GM12874 (cell line): ENCODE measurements around the gene RNU6-9.

Source experiments
- CTCF ChIP-seq: IDR thresholded peaks from 2 replicates; pipeline ENCODE4 v1.5.1; 2011; ENCODE audit warnings: low read depth, mild to moderate bottlenecking, control low read depth, low read length, moderate library complexity; ENCODE audit not compliant: insufficient read depth

Gene RNU6-9

GRCh38 chr19:926589-927350 is 33.5 kb downstream of the RNU6-9 start:
- TF ChIP-seq CTCF, result no peak

DNA sequence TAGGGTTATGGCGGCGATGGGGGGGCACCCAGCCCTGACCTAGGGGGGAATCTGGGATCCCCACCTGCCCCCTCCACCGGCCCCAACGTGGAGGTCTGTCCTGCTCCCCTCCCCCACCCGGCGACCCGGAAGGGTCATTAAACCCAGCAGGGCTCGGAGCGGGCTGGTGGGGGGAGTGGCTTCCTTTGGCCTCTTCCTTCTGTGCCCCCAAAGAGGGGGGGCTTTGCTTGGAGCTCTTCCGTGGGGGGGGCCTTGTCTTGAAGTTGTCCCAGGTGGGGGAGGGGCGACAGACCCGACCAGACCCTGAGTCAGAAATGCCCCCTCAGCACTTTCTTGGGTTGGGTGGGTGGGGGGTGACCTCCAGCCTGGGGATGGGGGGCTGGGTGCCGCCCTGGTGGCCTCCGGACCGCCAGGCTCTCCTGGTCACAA is 34.1 kb downstream of the RNU6-9 start:
- TF ChIP-seq CTCF, result no peak

DNA sequence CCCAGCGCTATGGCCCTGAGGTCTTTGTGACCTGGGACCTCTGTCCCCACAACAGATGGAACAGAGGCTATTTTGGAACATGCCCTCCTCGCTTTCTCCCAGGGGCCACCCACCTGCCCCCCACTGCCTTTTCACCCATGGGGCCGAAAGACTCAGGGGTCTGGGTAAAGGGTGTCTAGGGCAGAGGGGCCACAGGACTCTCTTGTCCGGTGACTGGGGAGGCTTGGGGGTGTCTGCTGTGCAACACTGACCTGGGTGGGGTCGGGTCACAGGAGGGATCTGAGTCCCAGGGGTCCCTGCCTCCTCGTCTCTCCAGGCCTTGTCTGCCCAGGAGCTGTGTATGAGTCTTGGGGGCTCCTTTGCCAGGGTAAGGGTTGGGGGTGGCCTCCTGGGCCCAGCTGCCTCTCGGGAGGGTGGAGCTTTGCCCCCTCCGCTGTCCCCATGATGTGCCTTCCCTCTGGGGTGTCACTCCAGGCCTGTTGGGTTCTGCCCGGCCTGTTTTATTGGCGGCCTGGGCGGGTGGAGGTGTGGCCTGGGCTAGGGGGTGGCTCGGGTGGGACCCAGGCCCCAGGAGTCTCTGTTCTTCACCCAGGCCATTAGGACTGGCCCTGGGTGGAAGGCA is 34.6 kb downstream of the RNU6-9 start:
- TF ChIP-seq CTCF, result no peak

- no peak for TF ChIP-seq CTCF
These were observed 35.4 kb downstream of the RNU6-9 start for GRCh38 chr19:928471-929202.

DNA sequence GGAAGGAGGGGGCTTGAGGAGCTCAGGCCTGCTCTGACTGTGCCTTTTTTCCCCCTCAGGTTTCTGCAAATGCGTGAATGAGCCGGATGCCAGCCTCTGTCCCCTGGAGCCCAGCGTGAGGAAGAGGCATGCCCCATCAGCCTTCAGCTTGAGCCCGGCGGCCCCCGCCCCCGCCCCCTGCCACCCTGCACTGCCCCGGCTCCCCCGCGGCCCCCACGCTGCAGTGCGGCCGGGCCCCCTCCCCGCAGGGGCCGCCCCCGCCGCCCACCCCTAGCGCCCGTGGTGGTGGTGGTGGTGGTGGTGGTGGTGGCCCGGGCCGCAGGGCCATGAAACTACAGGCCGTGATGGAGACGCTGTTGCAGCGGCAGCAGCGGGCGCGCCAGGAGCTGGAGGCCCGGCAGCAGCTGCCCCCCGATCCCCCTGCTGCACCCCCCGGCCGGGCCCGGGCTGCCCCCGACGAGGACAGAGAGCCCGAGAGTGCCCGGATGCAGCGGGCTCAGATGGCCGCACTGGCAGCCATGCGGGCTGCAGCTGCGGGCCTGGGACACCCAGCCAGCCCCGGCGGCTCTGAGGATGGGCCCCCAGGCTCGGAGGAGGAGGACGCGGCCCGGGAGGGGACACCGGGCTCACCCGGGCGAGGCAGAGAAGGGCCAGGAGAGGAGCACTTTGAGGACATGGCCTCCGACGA is 36.1 kb downstream of the RNU6-9 start:
- no peak for TF ChIP-seq CTCF

DNA sequence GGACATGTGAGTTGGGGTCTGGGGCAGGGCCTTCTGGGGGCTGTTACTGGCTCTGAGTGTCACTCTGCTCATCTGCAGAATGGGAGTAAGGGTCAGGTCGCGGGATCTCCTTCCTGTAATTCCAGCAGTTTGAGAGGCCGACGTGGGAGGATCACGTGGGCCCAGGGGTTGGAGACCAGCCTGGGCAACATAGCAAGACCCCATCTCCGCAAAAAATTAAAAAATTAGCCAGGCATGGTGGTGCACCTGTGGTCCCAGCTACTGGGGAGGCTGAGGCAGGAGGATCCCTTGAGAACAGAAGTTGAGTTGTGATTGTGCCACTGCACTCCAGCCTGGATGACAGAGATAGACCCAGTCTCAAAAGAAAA is 36.6 kb downstream of the RNU6-9 start:
- TF ChIP-seq CTCF, result no peak
